NCI-H2107 (cell line): ENCODE measurements around the gene TENT4A.

ENCODE experiments used
- DNase-seq: peaks from one replicate; lab custom pipeline; 2025; lab: John Stamatoyannopoulos, UW

TENT4A gene

DNA sequence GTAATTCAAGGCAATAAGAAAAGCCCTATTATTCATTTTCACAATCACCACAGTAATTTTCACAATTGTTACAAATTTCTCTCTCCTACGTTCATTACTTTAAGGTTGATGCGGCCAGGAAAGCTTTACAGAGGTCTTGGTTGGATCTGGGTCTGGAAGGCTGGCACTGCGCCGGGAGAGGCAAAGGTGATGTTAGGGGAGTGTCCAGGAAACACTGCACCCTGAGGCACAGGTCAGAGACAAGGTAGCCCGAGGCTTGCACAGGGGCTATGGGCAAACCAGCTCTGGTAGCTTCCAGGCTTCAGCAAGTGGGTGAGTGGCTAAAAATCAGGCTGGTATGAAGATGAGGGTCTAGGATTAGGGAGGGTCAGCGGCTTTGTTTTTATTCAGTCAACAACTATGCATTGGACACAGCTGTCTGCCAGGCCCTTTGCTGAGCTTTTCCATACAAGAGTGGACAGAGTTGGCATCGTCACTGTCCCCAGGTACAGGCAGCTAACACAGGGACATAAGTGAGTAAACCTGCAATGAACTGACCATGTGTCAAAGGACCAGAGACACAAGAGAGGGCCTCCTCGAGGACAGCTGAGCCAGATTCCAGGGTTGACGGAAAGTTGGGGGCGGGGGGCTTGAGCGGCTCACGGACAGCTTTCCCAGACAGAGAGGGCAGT lies 12.4 kb upstream of the TENT4A start:
- DNase-seq = no peak

DNA sequence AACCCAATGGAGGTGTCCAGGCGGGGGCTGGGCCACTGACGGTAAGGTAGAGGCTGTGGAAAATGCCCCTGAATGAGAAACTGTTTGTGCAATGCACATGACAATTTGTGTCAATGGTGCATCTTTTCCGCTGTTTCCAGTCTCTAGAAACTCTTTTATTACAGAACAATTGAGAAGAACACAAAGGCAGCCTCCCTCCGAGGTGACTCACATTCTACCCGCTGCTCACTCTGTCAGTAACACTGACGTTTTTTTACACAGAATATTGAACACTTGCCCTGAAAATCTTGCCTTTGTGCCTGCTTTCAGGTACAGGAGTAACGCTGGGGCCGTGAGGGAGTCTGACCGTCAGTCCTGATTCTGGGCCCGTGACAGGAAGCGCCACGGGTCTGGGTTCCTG lies 11.7 kb upstream of the TENT4A start:
- DNase-seq = no peak

DNA sequence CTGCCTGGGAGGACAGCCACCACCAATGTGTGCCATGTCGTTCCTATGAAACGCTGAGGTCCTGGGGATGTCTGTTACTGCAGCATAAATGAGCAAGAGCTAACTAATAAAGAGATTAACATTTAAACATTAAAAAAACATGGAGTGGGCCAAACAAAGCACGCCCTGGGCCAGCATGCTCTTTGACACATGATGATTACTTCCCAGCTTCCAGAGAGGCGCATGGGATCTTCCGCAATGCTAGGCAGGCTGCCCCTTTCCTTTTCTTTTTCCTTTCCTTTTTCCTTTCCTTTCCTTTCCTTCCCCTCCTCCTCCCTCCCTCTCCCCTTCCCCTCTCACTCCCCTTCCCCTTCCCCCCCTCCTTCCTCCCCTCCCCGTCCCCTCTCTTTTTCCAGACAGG lies 10.6 kb upstream of the TENT4A start:
- DNase-seq = no peak

DNA sequence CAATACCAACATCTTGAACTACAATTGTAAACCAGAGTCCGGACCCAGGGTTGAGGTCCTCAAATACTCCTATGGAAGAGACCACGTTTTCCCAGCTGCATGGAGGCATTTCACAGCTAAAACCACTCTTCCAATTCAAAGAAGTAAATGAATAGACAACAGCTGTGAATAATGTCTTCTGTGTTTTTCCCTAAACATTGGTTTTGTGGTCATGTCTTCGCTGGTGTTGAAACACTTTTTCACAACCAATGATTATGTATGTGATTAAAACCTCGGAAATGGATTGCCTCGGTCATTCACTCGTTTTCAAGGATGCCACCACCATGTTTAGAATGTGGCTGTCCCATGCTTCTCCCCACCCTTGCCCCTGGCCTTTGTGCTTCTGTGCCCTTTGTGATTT lies 9.4 kb upstream of the TENT4A start:
- DNase-seq = no peak

DNA sequence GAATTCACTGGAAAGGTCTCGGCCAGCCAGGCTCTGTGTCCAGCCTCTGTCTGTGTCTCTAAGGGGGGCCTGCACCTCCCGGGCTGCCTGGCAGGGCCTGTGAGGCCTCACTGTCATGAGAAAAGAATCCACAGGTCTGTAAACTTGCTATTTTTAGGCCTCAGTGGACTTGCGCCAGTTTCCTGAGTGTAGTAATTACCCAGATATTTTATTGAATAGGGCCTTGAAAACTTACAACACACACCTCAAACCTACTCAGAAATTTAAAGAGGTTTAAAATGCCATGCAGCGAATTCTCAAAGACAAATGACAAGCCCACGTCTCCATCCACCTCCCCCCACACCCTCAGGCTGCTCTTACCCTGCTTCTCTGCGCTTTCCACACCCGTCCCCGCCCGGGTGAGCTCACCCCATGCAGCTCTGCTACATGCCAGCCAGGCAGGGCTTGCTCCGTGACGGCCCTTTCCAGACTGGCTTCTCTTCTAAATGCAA lies 8.8 kb upstream of the TENT4A start:
- DNase-seq = no peak

DNA sequence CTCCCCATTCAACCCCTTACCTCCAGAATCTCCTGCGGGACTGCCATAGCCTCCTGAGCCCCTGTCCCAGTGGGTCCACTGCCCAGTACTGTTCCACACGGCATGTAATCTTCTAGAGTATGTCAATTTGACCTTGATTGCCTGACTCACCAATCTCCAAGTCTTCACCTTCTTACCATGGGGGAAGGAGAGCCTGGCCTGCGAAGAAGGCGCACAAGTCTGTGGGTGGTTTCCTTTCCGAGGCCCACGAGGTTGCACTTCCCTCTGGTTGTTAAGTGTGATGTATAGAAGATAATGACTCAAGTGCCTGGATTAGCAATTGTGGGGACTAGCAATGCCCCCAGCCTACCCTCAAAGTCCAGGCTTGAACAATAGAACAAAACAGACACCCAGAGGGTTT lies 8.1 kb upstream of the TENT4A start:
- DNase-seq = no peak

DNA sequence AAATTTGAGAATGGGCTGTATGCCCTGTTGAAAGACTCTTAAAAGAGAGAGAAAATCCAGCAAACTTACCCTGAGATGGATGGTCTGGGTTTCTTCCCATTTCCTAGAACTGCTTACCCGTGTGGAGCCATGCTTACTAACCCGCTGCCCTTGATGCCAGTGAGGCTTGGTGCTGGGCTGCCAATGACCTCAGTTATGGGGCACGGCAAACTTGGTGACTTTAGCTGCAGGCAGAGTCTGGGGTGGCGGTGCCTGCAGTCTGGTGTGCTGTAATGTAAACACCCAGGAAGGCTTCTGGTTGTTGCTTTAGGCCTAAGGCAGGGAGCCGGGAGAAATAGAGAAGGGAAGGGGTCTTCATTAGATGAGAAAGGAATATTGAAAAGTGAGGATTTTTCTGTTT lies 7.3 kb upstream of the TENT4A start:
- DNase-seq = no peak

DNA sequence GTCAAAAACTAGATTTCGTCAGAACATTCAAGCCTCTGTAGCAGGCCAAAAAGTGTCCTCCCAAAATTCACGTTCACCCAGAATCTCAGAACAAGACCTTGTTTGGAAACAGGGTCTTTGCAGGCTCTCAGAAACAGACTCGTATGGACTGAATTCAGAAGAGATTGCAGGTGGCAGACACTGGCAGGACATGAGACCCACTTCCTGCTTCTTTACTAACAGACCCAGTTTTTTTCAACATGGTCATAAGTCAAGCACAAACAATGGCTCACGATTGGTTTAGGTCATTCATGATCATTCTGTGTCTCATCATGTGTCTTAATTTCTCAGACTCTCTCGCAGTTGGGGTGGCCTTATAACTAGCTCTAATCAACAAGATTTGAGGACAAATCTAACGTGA lies 5.4 kb upstream of the TENT4A start:
- no peak for DNase-seq

DNA sequence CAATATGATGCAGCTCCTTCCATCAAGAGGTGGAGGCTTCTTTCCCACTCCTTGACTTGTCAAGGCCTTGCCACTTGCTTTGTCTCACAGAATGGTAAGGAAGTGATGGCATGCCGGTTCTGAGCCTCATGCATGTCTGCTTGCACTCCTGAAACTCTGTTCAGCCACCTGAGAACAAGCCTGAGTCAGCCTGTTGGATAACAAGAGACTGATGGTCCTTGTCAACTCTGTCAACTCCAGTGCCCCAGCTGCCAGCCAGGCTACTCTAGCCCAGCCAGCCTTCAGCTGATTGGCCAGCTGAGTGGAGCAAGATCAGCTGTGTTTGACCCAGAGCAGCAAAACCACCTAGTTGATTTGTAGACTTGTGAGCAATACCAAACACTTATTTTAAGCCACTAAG lies 4.4 kb upstream of the TENT4A start:
- DNase-seq = no peak

DNA sequence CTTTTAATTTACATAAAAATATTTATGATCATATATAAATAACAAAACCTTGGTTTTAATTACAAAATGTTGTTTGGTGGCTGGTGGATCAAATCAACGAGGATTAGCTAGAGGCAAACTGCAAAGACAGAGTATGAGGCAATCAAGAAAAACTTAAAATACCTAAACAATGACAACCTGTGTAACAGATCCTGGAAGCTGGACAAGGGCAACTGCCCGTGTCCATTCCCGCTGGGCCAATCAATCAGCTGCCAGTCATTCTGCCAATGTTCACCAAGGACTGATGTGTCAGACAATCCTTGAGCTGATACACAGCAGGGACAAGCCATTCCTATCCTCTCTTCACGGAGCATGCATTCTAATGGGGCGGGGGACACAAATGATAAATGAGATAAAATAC lies 3.2 kb upstream of the TENT4A start:
- no peak for DNase-seq

DNA sequence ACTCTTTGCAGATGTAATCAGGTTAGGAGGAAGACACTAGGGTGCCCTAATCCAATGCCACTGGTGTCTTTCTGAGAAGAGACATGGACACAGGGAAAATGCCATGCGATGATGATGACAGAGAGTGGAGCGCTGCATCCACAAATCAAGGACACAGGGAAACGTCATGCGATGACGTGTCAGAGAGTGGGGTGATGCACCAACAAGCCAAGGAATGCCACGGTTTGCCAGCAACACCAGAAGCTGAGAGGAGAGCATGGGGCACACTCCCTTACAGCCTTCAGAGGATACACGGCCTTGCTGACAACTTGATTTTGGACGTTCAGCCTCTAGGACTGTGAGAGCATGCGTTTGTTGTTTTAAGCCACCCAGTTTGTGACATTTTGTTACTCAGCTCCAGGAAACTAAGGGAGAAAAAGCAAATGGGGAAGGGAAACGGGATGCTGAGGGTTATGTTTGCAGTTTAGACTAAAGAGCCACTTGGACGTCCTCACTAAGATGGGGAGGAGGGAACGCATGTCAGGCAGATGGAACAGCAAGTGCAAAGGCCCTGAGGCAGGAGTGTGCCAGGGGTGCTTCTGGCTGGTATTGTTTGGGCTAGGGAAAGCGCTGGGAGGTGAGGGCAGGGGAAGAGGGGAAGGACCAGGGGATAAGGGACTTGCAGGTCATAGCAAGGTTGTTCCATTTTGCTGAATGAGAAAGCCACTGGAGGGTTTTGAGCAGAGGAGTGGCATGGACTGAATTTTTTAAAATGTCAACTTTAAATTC lies 2.5 kb upstream of the TENT4A start:
- DNase-seq = no peak

DNA sequence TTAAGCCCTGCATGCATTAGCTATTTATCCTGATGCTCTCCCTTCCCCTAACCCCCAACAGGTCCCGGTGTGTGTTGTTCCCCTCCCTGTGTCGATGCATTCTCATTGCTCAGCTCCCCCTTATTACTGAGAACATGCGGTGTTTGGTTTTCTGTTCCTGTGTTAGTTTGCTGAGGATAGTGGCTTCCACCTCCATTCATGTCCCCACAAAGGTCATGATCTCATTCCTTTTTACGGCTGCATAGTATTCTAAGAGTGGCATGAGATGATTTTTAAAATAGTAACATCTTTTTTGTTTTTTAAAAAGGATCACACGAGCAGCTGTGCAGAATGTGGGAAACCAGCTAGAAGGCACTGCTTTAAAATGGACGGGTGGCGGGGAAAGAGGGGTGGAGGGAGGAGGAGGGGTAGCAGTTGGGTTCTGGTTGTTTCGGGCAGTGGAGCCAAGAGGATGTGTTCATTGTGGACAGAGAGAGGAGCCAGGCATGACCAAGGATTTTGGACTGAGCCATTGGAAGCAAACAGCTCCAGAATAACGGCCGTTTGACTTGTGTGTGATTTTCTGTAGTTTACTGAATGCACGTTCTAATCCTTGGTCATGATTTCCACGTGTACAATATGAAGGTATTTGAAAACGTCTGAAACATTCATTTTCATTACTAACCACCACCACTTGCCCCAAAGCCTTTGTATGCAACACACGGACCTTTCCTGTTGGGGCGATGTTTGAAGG lies 1.7 kb upstream of the TENT4A start:
- no peak for DNase-seq

DNA sequence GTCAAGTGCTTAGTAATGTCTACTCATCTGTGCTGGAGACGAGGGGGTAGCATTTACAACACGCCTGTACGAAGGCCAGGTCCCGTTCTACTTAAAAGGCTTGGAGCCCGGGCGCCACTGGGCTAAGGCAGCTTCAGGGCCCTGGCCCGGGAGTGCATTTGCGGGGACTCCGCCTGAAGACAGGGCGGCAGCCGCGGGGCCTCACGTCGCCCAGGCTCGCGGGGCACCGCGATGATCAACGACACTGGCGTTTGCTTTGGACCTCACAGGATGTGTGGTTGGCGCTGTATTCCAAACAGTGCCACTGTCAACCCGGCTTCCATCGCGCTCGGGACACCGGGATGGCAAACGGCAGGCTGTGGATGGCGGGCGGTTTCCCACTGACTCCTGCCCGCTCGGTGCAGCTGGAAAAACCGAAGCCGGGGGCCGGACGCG lies 1.1 kb upstream of the TENT4A start:
- DNase-seq = no peak

DNA sequence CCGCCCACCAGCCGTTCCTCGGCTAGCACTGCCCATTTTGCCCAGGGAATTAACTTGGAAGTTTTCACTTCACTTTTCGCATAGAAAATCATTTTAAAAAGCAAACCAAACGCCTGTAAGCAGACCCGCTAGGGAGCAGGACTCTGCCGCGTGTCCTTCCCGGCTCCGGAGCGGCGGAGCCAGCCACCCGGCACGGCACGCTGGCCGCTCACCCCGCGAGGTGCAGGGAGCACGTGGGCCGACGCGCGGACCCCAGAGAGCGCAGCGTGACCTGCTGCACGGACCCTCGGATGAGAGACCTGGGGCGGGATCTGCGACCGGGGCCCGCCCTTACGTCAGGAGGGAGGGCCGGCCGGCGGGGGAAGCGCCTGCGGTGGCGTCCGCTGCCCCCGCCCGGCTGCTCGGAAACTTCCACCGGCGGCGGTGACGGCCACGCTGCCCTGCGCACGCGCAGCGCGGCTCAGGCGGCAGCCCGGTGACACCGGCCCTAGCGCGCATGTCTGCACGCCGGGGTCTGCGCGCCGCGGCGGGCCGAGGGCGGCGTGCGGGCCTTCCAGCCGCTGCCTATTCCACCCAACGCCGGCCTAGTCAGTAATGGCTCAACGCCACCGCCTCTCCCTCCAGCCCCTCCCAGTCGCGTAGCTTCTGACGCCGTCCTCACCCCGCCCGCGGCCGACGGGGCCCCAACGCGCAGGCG lies 507 bp upstream of the TENT4A start:
- peak; percentile 97 for DNase-seq

DNA sequence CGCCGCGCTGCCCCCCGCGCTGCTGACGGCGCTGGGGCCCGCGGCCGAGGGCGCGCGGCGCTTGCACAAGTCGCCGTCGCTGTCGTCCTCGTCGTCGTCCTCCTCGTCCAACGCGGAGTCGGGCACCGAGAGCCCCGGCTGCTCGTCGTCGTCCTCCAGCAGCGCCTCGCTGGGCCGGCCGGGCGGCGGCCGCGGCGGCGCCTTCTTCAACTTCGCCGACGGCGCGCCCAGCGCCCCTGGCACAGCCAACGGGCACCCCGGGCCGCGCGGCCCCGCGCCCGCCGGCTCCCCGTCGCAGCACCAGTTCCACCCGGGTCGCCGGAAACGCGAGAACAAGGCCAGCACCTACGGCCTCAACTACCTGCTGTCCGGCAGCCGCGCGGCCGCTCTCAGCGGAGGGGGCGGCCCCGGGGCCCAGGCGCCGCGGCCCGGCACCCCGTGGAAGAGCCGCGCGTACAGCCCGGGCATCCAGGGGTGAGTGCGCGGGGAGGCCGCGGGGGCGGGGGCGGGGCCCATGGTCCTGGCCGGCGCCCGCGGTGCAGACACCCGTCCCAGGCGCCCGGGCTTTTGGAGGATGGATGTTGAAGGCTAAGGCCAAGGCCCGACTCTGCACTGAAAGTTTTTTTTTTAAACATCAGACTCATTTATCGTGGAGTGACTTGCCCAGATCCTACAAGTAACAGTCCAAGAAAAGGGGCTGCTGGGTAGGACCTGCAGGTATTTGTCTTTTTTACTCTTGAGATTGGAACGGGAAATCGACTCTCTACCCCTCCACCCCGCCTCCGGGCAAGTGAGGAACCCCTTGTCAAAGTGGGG lies 1.2 kb downstream of the TENT4A start:
- DNase-seq = no peak

DNA sequence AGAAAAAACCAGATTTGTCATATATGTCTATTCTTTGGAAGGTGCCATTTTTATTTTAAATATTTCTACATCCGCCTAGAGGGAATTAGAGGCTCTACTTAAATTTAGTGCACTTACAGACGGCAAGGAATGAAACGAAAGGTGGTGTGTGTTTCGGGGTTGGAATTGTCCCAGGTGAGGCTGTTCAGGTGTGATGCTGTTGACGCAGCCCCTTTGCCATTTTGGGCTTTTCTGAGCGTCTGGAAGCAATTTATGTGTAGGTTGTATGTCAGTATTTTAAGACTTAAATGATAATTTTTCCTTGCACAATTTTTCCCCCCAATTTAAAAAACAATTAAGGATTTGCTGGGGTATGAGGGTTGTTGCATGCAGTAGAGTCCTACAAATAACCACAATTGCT lies 2.0 kb downstream of the TENT4A start:
- DNase-seq = no peak

DNA sequence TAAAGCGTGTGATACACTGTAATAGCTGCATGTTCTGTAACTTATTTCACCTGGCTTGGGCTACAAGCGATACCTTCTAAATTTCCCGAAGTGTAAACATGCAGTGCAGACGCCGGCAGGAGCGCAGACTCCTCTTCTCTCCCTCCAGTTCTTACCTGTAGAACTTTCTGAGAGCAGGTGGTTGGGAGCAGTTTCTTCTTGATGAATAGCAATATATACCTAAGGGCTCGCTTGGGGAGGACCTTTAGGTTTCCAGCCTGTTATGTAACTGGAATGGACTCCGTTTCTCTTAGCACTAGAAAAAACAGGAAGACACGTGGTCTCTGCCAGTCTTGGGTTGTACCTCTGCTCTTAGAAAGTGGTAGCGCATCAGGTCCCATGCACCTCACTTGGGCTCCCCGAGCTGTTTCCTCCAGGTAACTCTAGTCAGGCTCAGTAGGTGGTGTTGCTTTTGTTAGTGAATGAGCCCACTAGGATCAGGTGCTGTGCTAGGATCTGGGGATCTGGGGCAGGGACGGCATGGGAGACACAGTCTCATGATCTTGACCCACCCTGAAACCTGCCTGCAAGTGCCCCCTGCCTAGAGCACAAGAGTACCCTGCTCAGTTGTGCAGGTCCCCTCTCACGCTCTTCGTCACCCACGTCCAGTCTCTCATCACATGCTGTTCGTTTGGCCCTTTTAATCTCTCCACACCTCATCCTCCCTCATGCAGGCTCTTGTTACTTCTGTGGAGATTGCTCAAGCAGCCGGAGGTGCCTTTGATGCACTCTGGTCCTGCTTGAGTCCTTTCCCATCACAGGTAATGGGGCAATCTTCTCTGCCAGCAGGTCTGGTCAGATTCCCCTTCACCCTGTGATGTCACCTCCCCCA lies 2.8 kb downstream of the TENT4A start:
- no peak for DNase-seq

DNA sequence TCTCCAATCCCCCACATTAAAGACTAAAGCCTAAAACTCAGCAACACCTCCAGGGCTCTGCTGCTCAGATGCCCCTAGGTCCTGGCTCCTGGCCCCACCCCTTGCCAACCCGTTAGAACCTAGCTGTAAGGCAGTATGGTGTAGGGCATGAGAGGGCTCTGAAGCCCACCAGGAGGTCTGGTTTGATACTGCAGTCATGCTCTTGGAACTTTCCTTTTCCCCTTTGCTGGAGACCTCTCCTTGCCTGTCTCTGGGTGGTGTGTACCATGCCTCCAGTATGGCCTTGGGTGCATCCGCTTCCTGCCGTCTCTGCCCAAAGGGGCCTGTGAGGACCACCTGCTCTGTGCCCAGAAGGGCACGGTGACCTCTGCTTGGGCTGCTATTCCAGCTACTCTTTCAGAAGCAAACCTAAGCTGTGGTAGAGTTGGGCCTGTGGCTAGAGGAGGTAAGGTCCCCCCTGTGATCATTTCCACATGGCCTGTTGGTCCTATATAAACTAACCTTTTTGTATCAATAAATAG lies 3.5 kb downstream of the TENT4A start:
- DNase-seq = no peak

DNA sequence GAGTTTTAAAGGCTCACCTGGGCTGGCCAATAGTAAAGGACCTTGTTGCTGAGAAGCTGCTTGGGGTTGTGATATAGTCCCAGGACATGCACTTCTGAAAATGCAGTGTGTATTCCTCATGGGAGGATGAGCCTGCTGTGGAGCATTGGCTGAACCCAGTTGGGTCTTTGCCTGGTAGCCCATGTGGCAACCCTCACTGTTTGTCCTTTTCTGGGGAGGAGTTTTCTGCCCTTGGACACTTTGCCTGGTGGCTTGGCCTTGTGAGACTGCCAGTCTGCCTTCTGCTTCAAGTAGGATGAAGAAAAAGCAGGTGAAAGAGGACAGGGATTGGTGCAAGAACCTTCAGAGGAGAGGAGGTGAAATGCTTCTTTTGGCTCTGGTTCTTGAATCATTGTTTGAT lies 4.0 kb downstream of the TENT4A start:
- no peak for DNase-seq

DNA sequence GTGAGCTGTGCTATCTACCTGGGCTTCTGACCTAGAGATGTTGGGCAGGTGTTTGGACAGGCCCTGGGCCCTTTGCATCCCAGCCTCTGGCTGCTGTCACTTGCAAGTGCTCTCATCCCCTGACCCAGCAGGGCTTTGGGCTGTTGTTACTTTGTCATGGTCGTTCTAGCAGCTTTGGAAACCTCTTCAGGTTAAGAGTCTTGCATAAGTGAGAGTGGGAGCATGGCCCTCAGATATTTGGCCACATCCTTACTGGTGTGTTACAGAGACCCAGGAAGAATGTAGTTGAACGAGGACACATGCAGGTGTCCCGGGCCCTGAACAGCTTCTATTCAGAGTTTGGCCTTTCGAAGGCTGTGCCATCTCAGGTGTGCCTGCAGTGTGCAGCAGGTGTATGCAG lies 4.5 kb downstream of the TENT4A start:
- no peak for DNase-seq
